Stomach (tissue), 4 donors: ENCODE data around the gene GLRA3.

ENCODE experiments used
- EP300 ChIP-seq: sonication (generic); formaldehyde crosslinking; IDR thresholded peaks from one replicate; pipeline ENCODE4 v1.6.1; 2017; ENCODE audit warnings: antibody characterized with exemption
- POLR2A ChIP-seq, 4 donors: fragments of 450-650 bp; IDR thresholded peaks; one replicate each; pipeline ENCODE4 v1.6.1; 2016; ENCODE audit warnings: antibody characterized with exemption in 4 of 4, control low read depth in 2 of 4, mild to moderate bottlenecking in 1 of 4, moderate library complexity in 1 of 4
- TF ChIP-seq, protein P1 (sequence below), 7 experiments: fragments of 450-650 bp in 4 of 7; fragments of 200-600 bp in 3 of 7; sonication (generic) in 3 of 7; IDR thresholded peaks; one replicate each; pipeline ENCODE4 v1.5.1; 2016 to 2019; ENCODE audit warnings: antibody characterized with exemption in 7 of 7, control low read depth in 2 of 7, mild to moderate bottlenecking in 1 of 7

GRCh38 chr4:174646326-174646725, 182.7 kb downstream of the GLRA3 start:
- TF ChIP-seq EP300 (no peak), POLR2A (IDR thresholded peaks at IDR 0.05) (no peak)
- TF ChIP-seq, protein P1, sequence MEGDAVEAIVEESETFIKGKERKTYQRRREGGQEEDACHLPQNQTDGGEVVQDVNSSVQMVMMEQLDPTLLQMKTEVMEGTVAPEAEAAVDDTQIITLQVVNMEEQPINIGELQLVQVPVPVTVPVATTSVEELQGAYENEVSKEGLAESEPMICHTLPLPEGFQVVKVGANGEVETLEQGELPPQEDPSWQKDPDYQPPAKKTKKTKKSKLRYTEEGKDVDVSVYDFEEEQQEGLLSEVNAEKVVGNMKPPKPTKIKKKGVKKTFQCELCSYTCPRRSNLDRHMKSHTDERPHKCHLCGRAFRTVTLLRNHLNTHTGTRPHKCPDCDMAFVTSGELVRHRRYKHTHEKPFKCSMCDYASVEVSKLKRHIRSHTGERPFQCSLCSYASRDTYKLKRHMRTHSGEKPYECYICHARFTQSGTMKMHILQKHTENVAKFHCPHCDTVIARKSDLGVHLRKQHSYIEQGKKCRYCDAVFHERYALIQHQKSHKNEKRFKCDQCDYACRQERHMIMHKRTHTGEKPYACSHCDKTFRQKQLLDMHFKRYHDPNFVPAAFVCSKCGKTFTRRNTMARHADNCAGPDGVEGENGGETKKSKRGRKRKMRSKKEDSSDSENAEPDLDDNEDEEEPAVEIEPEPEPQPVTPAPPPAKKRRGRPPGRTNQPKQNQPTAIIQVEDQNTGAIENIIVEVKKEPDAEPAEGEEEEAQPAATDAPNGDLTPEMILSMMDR (IDR thresholded peaks at IDR 0.05), result no peak
